Right forelimb (tissue), 1 donor: Measurements from ENCODE around the gene CKS1B.
"Not testable (repeated sequence)": the region's sequence is repeated elsewhere in the genome, so short reads cannot be mapped to it uniquely, and the experiment has no call there.

Experiments
- DNase-seq: peaks from one replicate; pipeline ENCODE4 v3.0.0-alpha.2; 2018

Gene CKS1B

DNA sequence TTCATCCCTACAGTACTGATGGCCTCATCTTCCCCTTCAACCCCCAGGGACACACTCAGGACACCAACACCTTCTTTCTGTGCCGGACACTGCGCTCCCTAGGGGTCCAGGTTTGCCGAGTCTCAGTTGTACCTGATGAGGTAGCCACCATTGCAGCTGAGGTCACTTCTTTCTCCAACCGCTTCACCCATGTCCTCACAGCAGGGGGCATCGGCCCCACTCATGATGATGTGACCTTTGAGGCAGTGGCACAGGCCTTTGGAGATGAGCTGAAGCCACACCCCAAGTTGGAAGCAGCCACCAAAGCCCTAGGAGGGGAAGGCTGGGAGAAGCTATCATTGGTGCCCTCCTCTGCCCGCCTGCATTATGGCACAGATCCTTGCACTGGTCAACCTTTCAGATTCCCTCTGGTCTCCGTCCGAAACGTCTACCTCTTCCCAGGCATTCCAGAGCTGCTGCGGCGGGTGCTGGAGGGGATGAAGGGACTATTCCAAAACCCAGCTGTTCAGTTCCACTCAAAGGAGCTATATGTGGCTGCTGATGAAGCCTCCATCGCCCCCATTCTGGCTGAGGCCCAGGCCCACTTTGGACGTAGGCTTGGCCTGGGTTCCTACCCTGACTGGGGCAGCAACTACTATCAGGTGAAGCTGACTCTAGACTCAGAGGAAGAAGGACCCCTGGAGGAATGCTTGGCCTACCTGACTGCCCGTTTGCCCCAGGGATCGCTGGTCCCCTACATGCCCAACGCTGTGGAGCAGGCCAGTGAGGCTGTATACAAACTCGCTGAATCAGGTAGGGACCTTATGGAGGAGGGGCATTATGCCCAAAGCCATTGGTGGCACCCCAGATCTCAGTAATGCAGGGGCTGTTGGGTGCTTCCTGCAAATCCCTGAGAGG lies 13.8 kb downstream of the CKS1B start:
- no peak for DNase-seq

DNA sequence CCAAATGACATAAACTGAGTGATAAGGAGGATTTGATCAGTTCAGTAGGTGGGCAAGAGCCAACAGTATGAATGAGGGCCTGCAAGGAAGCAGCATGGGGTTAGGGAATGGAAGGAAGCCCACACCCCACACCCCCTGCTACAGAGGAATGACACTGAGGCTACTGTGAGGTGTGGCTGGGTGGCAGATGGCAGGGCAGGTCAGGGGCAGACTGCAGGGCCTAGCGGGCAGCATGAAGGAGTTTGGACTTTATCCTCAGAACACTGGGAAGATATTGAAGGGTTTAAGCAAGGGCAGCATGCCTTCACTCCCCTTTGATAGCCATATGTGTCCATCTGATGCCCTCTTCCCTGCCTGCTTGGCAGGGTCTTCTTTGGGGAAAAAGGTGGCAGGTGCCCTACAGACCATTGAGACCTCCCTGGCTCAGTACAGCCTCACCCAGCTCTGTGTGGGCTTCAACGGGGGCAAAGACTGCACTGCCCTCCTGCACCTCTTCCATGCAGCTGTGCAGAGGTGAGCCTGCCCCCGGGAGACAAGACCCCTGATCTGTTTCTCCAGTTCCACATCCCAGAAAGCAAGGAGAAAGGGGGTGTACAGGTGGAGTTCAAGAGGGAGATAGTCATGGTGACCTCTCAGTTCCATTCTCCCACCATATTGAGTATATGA lies 14.8 kb downstream of the CKS1B start:
- no peak for DNase-seq

DNA sequence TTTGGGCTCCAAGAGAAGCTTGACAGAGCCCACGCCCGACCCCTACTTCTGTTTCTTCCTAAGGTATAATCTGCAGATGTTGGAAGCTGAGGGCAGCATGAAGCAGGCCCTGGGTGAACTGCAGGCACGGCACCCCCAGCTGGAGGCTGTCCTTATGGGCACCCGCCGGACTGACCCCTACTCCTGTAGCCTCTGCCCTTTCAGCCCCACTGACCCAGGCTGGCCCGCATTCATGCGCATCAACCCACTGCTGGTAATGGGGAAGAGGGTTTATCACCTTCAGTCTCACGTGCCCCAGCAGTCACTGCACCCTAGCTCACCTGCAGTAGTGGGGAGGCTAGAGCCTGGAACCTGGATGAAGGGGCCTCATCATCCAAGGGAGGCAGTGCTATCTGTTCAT lies 15.8 kb downstream of the CKS1B start:
- no peak for DNase-seq

DNA sequence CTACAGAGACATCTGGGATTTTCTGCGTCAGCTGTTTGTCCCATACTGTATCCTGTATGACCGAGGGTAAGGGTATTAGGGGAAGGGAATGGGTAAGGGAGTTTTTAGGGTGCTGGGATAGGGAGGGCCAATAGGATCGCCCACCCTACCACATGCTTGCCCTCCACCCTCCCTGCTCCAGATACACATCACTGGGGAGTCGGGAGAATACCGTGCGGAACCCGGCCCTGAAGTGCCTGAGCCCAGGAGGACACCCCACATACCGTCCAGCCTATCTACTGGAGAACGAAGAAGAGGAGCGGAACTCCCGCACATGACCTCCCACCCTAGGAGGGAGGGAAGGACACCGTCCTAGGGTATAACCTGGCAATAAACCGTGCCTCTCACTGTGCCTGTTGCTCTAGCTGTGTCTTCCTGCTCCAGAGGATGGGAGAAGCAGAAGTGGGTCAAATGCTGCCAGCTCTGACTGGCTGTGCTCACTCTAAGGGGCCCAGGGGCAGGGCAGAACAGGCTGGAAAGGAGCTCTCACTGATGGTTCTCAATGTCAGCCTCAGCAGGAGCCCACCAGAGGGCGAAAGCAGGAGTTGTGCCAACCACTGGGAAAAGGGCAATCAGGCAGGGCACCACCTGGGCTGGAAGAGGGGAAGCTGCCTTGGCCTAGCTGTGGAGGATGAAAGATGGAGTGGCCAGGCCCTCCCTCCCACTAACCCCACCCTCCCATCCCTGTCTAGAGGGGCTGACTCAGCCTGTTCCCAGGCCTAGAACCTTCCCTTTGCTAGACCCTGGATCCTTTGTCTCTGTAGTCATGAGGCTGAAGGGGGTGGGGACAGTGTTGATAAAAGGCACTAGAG lies 18.5 kb downstream of the CKS1B start:
- no peak for DNase-seq

DNA sequence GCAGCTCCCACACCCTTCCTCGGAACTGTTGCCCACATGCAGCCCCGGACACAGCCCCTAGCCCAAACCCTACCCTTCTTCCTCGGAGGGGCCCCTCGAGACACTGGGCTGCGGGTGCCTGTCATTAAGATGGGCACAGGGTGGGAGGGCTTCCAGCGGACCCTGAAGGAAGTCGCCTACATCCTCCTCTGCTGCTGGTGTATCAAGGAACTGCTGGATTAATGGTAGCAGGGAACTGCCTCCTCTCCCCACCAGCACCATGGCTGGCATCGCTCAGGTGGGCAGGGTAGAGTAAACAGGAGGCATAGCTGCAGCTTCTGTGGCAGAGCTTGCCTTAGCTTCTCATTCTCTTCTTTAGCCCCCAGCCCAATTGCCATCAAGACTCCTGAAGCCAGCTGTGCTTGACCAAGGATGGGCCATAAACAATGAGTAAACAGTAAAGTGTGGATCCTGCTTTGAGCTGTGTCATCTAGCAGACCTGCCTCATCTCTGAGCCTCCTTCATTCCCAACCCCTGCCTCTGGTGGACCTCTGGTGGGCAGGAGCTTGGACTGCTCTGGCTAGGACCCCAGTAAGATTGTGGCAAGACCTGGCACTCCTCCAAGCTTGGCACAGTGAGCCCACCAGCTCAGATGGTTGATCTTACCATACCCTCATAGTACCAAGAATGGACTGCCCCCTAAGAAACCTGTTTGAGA lies 19.2 kb downstream of the CKS1B start, which contains the start of gene LENEP:
Gene LENEP (plus strand): TSS at position 15 of the 697 bp plus-strand sequence. CDS start 22 bp downstream, at position 37.
- no peak for DNase-seq

DNA sequence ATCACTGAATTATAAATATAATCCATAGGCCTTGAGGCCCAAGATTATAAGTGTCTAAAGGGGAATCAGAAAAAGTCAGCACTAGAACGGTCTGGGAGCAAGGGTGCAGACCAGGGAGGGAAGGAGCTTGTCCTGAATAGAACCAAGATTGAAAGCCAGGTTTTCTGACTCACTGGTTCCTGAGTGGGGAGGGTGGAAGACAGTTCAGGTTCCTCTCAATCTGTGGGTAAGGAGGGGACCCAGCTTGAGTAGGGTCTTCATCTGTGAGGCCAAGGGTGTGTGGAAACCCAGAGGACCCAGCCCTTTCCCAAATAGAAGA lies 19.7 kb downstream of the CKS1B start:
- DNase-seq = no peak

DNA sequence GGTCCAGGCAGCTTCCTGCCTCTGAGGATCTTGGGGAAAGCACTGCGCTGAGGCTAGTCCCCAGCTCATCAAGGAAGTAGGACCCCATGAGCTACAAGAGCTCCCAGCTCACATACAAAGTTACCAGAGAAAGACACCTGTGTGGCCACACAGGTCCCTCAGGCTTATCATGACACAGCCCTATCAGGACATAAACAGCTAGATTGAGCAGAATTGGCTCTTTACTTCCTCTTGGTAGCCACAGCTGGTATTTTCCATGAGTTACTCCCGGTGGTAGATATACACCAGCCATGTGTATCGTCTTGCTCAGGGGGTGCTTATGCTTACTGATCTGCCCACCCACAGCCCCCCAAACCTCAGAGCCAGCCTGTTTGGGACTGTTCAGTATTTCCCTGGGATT lies 20.1 kb downstream of the CKS1B start:
- DNase-seq = no peak

DNA sequence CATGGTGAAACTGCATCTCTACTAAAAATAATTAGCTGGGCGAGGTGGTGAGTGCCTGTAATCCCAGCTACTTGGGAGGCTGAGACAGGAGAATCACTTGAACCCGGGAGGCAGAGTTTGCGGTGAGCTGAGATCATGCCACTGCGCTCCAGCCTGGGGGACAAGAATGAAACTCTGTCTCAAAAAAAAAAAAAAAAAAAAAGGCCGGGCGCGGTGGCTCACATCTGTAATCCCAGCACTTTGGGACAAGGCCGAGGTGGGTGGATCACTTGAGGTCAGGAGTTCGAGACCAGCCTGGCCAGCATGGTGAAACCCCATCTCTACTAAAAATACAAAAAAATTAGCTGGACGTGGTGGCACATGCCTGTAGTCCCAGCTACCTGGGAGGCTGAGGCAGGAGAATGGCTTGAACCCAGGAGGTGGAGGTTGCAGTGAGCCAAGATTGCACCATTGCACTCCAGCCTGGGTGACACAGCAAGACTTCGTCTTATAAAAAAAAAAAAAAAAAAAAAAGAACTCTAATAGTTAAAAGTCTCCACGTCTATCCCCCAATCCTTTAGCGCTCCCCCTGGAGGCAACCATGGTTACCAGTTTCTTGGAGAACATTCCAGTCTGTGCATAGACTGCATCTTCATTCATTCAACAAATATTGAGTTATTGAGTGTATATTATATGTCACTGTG lies 21.0 kb downstream of the CKS1B start:
- not testable (repeated sequence) for DNase-seq

DNA sequence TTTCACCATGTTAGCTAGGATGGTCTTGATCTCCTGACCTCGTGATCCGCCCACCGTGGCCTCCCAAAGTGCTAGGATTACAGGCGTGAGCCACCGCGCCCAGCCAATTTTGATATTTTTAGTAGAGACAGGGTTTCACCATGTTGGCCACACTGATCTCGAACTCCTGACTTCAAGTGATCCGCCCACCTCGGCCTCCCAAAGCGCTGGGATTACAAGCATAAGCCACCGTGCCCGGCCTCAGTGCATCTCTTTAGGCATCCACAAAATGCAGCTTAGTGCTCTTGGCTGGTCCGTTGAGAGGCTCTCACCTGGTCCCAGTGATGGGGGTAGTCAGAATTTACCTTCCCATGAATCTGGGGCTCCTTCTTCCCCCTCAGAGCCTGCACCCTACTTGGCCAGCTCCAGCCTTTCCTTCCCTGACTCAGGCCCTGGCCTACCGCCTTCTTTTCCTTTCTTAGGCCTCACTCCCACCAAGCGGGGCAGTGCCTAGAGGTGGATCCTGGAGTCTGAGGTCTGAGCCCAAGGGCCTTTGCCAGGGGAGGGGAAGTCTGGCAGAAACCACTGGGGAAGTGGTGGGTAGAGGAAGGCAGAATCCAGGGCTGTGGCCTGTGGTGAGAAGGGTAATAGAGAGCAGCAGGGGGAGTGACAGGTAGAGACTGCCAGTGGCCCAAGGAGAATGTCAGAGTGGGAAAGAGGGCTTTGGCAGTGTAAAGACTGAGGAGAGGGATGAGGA lies 22.7 kb downstream of the CKS1B start:
- DNase-seq = no peak

DNA sequence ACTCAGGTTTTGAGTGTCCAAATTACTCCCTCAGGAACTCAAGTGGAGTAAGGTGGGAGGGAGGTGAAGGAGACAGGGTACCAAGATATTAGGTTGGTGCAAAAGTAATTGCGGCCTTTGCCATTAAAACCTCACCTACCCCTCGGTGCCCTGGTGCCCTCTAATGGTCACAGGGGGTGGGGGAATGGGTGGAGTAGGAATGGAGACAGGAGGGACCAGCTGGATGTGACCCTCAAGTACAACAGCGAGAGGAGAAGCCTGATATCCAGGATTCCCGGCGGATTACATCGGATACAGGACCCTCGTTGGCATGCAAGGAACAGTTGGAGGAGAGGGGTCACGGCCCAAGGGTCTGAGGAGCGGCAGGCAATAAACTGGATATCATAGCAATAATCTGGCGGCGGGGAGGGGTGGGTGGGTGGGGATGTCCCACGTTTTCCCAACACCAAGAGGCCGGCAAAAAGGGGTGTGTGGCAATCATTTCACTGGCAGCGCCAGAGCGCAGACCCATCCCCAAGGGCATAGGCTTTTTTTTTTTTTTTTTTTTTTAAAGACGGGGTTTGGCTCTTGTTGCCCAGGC lies 23.8 kb downstream of the CKS1B start:
- DNase-seq = no peak

DNA sequence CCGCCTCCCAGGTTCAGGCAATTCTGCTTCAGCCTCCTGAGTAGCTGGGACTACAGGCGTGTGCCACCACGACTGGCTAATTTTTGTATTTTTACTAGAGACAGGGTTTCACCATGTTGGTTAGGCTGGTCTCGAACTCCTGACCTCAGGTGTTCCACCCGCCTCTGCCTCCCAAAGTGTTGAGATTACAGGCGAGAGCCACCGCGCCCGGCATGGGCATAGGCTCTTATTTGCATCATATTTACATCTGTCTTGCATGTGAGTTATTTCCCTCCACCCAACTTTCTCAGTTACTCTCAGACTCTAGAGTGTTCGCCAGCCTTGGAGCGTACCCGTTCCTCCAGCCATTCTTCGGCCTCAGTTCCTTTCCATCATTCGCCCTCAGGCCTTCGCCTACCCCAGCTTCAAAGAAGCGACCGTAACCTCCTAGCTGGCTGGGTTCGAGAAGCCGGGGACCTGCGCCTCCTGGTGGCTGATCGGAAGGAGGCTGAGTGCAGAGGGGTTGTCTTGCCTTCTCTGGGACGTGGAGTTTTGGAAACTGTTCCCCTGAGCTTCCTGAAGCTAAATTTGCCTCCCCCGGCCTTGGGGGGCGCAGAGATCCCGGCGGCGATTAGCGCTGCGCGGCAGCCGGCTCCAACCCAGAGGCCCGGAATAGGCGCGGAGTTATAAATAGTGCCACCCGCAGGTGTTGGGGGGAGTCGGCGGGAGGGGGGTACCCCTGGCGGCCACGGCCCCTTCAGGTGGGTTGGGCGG lies 24.5 kb downstream of the CKS1B start:
- DNase-seq = peak; percentile 85

DNA sequence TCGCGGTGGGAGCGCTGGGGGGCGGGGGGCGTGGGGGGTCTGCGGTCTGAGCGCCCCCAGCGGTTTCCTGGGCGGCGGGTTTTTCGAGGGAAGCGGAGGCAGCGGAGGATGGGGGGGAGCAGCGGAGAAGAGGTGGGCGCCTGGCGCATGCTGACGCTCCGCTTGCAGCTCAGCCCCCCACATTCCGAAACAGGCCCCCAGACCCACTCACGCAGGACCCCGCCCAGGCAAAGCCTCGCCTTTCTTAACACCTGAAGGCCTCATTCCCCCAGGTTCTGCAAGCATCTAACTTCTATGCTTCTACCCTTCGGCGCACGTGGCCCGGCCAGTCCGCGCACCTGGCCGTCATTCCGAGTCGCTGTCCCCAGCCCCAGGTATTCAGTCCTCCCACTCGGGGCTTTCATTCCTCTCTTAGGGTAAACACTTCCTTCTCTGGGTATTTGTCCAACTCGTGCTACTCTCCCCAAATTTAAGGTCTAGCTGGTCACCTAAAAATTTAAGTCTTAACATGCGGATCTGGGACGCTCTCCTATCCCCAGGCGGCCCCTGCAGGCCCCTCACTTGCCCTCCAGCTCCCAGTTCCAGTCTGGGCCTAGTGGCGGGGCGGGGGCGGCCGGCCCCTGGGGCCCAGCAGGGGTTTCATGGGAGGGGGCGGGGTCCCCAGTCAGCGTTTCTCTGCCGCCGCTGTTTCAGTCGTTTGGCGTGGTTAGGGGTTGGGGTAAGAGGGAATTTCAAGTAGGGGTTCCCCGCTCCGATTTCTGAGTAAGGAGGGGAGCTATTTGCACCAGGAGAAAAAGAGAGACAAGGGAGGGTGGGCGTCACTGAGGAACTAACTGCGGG lies 25.3 kb downstream of the CKS1B start:
- no peak for DNase-seq

DNA sequence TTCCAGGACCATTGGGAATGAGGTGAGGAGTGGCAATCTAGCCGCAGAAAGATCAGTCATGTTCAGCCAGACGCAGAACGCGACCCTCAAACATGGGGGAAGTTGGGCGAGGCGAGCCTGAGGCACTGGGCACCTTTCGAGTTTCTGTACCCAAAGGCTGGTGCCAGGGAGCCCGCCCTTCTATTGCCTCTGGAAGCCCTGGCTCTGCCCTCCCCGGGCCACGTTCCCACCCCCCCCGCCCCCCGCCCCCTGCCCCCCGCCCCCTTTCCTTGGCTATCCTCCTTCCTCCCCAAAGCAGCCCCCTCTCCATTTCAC lies 25.9 kb downstream of the CKS1B start:
- no peak for DNase-seq

DNA sequence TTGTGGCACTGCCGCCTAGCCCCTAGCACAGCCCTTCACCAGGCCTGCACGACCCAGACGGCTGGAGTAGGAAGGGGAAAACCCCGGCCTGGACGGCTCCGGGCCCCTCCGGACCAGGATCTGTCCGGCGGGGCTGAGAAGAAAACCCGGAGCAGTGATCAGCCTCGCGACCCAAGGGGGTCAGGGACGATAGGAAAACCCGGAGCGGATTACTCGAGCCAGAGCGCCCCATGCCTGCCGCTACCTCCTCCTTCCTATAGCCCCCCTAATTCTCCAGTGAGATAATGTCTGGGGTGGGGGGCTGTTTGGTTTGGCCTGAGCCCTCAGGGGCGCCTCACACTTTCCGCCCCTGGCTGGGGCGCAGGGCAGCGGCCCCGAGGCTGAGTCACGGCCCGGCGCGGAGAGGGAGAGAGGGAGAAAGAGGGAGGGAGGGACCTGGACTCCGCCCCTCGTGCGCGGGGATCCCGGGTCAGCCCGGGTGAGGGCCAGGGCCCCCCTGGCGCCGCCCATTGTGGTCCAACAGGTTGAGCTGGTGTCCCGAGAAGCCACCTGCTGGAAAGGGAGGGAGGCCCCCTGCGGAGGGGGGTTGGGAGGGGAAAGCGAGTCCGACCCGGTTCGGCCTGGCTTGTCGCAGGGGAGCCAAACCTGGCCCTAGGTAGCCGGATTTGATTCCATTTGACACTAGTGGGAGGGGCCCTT lies 26.4 kb downstream of the CKS1B start:
- DNase-seq = peak; percentile 91

DNA sequence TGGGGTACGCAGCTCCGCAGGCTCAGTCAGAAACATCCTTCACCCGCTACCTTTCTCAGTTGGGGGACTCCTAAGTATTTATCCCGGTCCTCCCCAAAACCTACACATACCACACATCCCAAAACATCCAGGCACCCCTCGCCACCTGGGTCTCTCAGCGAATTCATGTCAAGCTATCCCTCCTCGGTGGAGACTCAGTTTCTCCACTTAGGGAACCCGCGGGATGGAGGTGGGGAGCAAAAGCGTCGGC lies 26.9 kb downstream of the CKS1B start:
- no peak for DNase-seq

DNA sequence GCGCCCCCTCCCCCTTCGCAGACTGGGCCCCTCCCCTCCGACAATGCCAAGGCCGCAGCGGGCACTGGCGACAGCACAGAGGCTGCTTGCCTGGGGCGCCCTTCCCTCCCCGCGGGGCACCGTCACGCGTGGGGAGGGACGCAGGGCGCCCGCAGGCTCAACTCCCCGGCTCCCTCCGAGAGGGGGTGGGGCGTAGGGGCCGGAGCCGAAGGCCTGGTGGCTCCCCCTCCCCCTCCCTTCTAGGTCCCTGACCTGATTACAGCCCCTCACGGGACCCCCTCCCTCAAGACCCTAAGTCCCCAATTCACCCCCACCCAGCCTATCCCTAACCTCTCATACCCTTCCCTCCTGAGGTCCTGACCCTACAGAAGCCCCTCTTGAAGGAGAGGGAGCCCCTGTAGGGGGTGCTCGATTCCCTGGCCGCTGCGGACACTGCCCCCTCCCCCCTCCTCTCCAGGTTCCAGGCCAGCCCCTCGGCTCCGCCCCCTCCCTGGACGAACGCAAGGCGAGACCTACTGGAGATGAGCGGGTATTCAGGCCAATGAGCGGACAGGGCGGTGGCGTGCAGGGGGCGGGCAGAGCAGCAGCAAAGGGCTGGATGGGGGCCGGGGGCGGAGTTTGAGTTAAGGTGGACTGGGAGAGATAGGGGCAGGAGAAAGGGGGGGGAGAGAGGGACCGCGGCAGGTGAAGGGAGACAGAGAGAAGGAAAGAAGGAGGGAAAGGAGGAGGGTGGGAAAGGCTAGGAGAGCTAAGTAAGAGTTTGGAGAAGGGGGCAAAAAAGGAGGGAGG lies 27.4 kb downstream of the CKS1B start:
- DNase-seq = peak; percentile 100

DNA sequence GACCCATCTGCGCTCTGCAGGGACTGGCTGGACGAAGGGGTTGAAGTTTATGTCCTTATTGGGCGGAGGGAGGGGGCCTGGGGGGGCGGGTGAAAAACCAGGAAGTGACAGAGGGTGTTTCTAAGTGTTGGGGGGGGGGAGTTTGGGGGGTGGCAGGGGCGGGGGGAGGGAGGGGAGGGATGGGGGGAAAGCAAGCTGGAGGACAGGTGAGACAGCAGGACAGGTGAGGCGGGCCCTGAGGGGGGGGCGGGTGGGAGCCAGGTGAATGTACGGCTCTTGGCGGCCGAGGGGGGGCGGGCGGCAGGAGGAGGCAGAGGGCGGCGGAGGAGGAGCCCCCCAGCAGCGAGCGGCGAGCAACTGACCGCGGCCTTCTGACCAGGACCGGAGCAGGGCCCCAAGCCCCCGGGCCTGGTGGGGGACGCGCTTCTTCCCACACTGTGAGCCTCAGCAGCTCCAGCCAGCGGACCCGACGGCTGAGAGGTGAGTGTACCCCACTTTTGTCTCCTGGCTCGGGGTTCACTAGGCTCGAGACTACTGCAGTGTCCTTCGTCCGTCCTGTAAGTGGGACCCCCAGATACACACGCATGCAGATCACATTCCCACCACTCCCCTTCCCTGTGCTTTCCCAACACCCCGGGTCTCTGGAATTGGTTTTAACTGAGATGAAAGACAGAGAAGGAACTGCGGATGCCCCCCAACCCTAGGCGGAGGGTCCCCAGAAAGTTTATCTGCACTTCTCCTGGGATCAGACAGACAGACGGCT lies 28.2 kb downstream of the CKS1B start, which contains the start of gene ZBTB7B:
Gene ZBTB7B (plus strand): TSS at position 339 of the 763 bp plus-strand sequence. CDS start 11,859 bp downstream, outside the sequence.
- peak; percentile 72 for DNase-seq
